GM23338 (cell line): ENCODE measurements around the gene IPO13. TPM values are rescaled to one million over a fixed set of nuclear protein-coding genes. Genes with fewer than 3 reads are reported as not detected.

ENCODE experiments used
- ATAC-seq: fragments of 200-7000 bp; cut with Tn5 transposase; 3 replicates; pipeline ENCODE4 v1.9.1; 2020
- DNase-seq: peaks from one replicate; pipeline ENCODE4 v3.0.0-alpha.2; 2015; ENCODE audit warnings: low spot score
- H2AFZ ChIP-seq: fragments of 200-600 bp; sonication (generic); 2 replicates; pipeline ENCODE4 v1.8.0; 2016; ENCODE audit warnings: antibody characterized with exemption, mild to moderate bottlenecking, moderate library complexity
- H3F3A ChIP-seq: fragments of 200-600 bp; sonication (generic); replicated peaks from 2 replicates; pipeline ENCODE4 v1.8.0; 2017; ENCODE audit warnings: antibody characterized with exemption, mixed run types, low read depth
- H3K27ac ChIP-seq: fragments of 200-600 bp; sonication (generic); 2 replicates; pipeline ENCODE4 v1.6.1; 2016; ENCODE audit warnings: low read depth
- H3K27me3 ChIP-seq: fragments of 200-600 bp; sonication (generic); 2 replicates; pipeline ENCODE4 v1.8.0; 2016; ENCODE audit warnings: mild to moderate bottlenecking, mixed run types, moderate library complexity; ENCODE audit not compliant: insufficient read depth
- H3K36me3 ChIP-seq: fragments of 200-600 bp; sonication (generic); 2 replicates; pipeline ENCODE4 v1.8.0; 2016; ENCODE audit warnings: mild to moderate bottlenecking; ENCODE audit not compliant: insufficient read depth
- H3K4me1 ChIP-seq: fragments of 200-600 bp; sonication (generic); 2 replicates; pipeline ENCODE4 v1.8.0; 2016; ENCODE audit warnings: mild to moderate bottlenecking, moderate library complexity; ENCODE audit not compliant: insufficient read depth
- H3K4me2 ChIP-seq: fragments of 200-600 bp; sonication (generic); 2 replicates; pipeline ENCODE4 v1.7.1; 2017; ENCODE audit warnings: mixed run types
- H3K4me3 ChIP-seq: fragments of 200-600 bp; sonication (generic); 2 replicates; pipeline ENCODE4 v1.6.1; 2016; ENCODE audit warnings: mixed run types
- H3K79me2 ChIP-seq: fragments of 200-600 bp; sonication (generic); replicated peaks from 2 replicates; pipeline ENCODE4 v1.8.0; 2017; ENCODE audit warnings: mild to moderate bottlenecking; ENCODE audit not compliant: insufficient read depth
- H3K9me2 ChIP-seq: fragments of 200-600 bp; sonication (generic); 2 replicates; pipeline ENCODE4 v1.8.0; 2017; ENCODE audit not compliant: insufficient read depth
- H4K20me1 ChIP-seq: fragments of 200-600 bp; sonication (generic); replicated peaks from 2 replicates; pipeline ENCODE4 v1.8.0; 2017; ENCODE audit warnings: mild to moderate bottlenecking; ENCODE audit not compliant: insufficient read depth
- H3K27ac Mint-ChIP-seq: 2 replicates; pipeline ENCODE4 v1.8.0; 2020; ENCODE audit warnings: inconsistent platforms, mild to moderate bottlenecking, moderate library complexity, mixed read lengths
- H3K27me3 Mint-ChIP-seq: 3 replicates; pipeline ENCODE4 v1.8.0; 2022; ENCODE audit warnings: low read depth, mild to moderate bottlenecking, moderate library complexity, mixed read lengths, inconsistent platforms; ENCODE audit not compliant: insufficient read depth, poor library complexity
- H3K36me3 Mint-ChIP-seq: 3 replicates; pipeline ENCODE4 v1.8.0; 2021; ENCODE audit warnings: low read depth, mild to moderate bottlenecking, inconsistent platforms, moderate library complexity, mixed read lengths
- H3K4me1 Mint-ChIP-seq: 3 replicates; pipeline ENCODE4 v1.8.0; 2020; ENCODE audit warnings: mild to moderate bottlenecking, inconsistent platforms, mixed read lengths
- H3K4me3 Mint-ChIP-seq: 3 replicates; pipeline ENCODE4 v1.8.0; 2021; ENCODE audit warnings: moderate library complexity, mild to moderate bottlenecking, inconsistent platforms, mixed read lengths
- H3K9me3 Mint-ChIP-seq: 3 replicates; pipeline ENCODE4 v1.8.0; 2020; ENCODE audit warnings: moderate library complexity, mild to moderate bottlenecking, inconsistent platforms, mixed read lengths
- EZH2 ChIP-seq: fragments of 200-600 bp; sonication (generic); IDR thresholded peaks from one replicate; pipeline ENCODE4 v1.8.0; 2017; ENCODE audit warnings: antibody characterized with exemption, mild to moderate bottlenecking, low read depth; ENCODE audit not compliant: unreplicated experiment
- NANOG ChIP-seq: IDR thresholded peaks from 2 replicates; pipeline ENCODE4 v1.6.1; 2016; ENCODE audit warnings: antibody characterized with exemption, borderline replicate concordance
- ZNF114 ChIP-seq: fragments of 250-450 bp; sonication (Bioruptor Pico); IDR thresholded peaks from 2 replicates; pipeline ENCODE4 v1.5.0; 2020; ENCODE audit warnings: mild to moderate bottlenecking, moderate library complexity
- ZNF462 ChIP-seq: fragments of 250-450 bp; sonication (Bioruptor Pico); IDR thresholded peaks from 2 replicates; pipeline ENCODE4 v1.5.0; 2020; ENCODE audit warnings: mild to moderate bottlenecking, moderate library complexity
- polyA plus RNA-seq: library from polyadenylated mRNA; unstranded; fragments of >200 nt; fragmentation: Nextera tagmentation; extraction: Ambion mirVana; gene quantifications from 2 replicates; pipeline ENCODE4 v1.2.1, GENCODE V29; 2016
- total RNA-seq: library from RNA; depleted of rRNA; stranded (reverse); fragments of >200 nt; shearing (Covaris generic); gene quantifications from 2 replicates; pipeline ENCODE4 v1.2.3, GENCODE V29; 2014
- TF ChIP-seq, protein P1 (sequence below): IDR thresholded peaks from one replicate; pipeline ENCODE4 v1.6.1; 2018; ENCODE audit warnings: antibody characterized with exemption; ENCODE audit not compliant: unreplicated experiment
- TF ChIP-seq, protein P2 (sequence below), 2 experiments: fragments of 200-600 bp in 1 of 2; sonication (generic) in 1 of 2; conservative IDR thresholded peaks; 2 replicates each; pipeline versions ENCODE4 v1.5.1 to v1.6.1; 2016 to 2017; ENCODE audit warnings: antibody characterized with exemption in 2 of 2, low read depth in 2 of 2, mild to moderate bottlenecking in 2 of 2, moderate library complexity in 1 of 2

The IPO13 gene
- total and polyA plus RNA-seq, 2 experiments from 2014 or later = 10.4 to 22.8 TPM

GRCh38 chr1:43985984-43986595, 39.3 kb downstream of the IPO13 start (continued):
- TF ChIP-seq, protein P1, sequence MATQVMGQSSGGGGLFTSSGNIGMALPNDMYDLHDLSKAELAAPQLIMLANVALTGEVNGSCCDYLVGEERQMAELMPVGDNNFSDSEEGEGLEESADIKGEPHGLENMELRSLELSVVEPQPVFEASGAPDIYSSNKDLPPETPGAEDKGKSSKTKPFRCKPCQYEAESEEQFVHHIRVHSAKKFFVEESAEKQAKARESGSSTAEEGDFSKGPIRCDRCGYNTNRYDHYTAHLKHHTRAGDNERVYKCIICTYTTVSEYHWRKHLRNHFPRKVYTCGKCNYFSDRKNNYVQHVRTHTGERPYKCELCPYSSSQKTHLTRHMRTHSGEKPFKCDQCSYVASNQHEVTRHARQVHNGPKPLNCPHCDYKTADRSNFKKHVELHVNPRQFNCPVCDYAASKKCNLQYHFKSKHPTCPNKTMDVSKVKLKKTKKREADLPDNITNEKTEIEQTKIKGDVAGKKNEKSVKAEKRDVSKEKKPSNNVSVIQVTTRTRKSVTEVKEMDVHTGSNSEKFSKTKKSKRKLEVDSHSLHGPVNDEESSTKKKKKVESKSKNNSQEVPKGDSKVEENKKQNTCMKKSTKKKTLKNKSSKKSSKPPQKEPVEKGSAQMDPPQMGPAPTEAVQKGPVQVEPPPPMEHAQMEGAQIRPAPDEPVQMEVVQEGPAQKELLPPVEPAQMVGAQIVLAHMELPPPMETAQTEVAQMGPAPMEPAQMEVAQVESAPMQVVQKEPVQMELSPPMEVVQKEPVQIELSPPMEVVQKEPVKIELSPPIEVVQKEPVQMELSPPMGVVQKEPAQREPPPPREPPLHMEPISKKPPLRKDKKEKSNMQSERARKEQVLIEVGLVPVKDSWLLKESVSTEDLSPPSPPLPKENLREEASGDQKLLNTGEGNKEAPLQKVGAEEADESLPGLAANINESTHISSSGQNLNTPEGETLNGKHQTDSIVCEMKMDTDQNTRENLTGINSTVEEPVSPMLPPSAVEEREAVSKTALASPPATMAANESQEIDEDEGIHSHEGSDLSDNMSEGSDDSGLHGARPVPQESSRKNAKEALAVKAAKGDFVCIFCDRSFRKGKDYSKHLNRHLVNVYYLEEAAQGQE = no peak

DNA sequence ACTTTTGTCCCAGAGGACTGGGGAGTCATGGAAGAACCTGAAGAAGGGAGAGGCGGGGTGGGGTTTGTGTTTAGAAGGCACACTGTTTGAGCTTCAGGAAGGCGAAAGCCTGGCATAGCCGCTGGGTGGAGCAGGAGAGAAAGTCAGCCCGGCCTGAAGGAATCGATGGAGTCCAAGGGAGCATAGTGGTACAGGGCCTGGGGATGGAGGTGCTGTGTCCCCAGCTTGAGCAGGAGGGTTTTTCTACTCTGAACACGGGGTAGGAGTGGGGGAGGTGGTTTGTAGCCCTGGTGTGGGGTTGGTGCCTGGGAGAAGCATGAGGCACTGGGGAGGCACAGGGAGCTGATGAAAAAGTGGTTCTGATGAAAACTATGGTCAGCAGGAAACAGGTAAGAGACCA, 40.0 kb downstream of the IPO13 start:
- Histone ChIP-seq H3K36me3 (no peaks in the 10 kb centered on the region), H3K27me3 (0 out of 2 replicates have a peak, but pooled peaks cover 5% of the 10 kb centered on the region), H2AFZ (no peak overlapping the region), H4K20me1 (no peaks in the 10 kb centered on the region; the same call in 1 of the 2 replicates), H3K4me2 (no peak overlapping the region), H3F3A (peaks cover 15% of the 10 kb centered on the region), H3K4me3 (no peak overlapping the region), H3K4me1 (no peaks in the 10 kb centered on the region; the same call in 1 of the 2 replicates), H3K9me2 (no peaks in the 10 kb centered on the region), H3K79me2 (no peaks in the 10 kb centered on the region), H3K27ac (no peak overlapping the region)
- no peak overlapping the region for H3K27ac Mint-ChIP-seq
- peaks cover 11% of the 10 kb centered on the region; the same call in 2 of the 3 replicates for H3K4me1 Mint-ChIP-seq
- peaks cover 29% of the 10 kb centered on the region for H3K36me3 Mint-ChIP-seq
- DNase-seq = no peak
- H3K9me3 Mint-ChIP-seq = no peaks in the 10 kb centered on the region
- TF ChIP-seq EZH2 = no peak
- TF ChIP-seq, protein P2, sequence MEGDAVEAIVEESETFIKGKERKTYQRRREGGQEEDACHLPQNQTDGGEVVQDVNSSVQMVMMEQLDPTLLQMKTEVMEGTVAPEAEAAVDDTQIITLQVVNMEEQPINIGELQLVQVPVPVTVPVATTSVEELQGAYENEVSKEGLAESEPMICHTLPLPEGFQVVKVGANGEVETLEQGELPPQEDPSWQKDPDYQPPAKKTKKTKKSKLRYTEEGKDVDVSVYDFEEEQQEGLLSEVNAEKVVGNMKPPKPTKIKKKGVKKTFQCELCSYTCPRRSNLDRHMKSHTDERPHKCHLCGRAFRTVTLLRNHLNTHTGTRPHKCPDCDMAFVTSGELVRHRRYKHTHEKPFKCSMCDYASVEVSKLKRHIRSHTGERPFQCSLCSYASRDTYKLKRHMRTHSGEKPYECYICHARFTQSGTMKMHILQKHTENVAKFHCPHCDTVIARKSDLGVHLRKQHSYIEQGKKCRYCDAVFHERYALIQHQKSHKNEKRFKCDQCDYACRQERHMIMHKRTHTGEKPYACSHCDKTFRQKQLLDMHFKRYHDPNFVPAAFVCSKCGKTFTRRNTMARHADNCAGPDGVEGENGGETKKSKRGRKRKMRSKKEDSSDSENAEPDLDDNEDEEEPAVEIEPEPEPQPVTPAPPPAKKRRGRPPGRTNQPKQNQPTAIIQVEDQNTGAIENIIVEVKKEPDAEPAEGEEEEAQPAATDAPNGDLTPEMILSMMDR (conservative IDR thresholded peaks at IDR 0.05; ENCODE audit: low read depth in 2 of 2) = peak; percentile 15 to 40; a peak in 3 of 4 replicates
- no peak overlapping the region for H3K4me3 Mint-ChIP-seq
- ATAC-seq = no peak
- H3K27me3 Mint-ChIP-seq = peaks cover 26% of the 10 kb centered on the region

- Mint-ChIP-seq H3K27ac (no peak overlapping the region), H3K4me1 (peaks cover 12% of the 10 kb centered on the region; the same call in 2 of the 3 replicates)
- TF ChIP-seq ZNF114 (CRISPR knock-in tag) (no peak), NANOG (no peak), ZNF462 (CRISPR knock-in tag) (no peak)
Observed at GRCh38 chr1:43987159-43987902, 40.6 kb downstream of the IPO13 start.

More at GRCh38 chr1:43987159-43987902, 40.6 kb downstream of the IPO13 start:
- no peak overlapping the region for H2AFZ ChIP-seq
- 0 out of 2 replicates have a peak, but pooled peaks cover 5% of the 10 kb centered on the region for H3K27me3 ChIP-seq
- Mint-ChIP-seq H3K4me3 (no peak overlapping the region; the same call in 2 of the 3 replicates), H3K27me3 (peaks cover 31% of the 10 kb centered on the region), H3K36me3 (peaks cover 29% of the 10 kb centered on the region), H3K9me3 (no peaks in the 10 kb centered on the region)
- DNase-seq = no peak
- H3K79me2 ChIP-seq = no peaks in the 10 kb centered on the region
- H3K4me1 ChIP-seq = peaks cover 1% of the 10 kb centered on the region
- no peaks in the 10 kb centered on the region for H3K9me2 ChIP-seq
- H3F3A ChIP-seq = peaks cover 18% of the 10 kb centered on the region
- H3K4me3 ChIP-seq = no peak overlapping the region
- no peak overlapping the region for H3K4me2 ChIP-seq
- no peak overlapping the region for H3K27ac ChIP-seq
- H4K20me1 ChIP-seq = no peaks in the 10 kb centered on the region; the same call in 1 of the 2 replicates
- H3K36me3 ChIP-seq = no peaks in the 10 kb centered on the region
- no peak for ATAC-seq
